ENCODE results near the gene SEMA4C.

SEMA4C gene

GRCh38 chr2:96823198-96823597 lies 46.7 kb downstream of the SEMA4C start:
- Histone ChIP-seq H3K9me3 (ENCODE audit: control insufficient read depth, low read length) (no peaks in the 10 kb centered on the region), H4K8ac (ENCODE audit: low read length) (no peak overlapping the region)
- WGBS: 96% methylated on average over 11 of the region's 11 CpGs

GRCh38 chr2:96822786-96823185 lies 47.1 kb downstream of the SEMA4C start:
- no peak overlapping the region for H2BK15ac ChIP-seq (ENCODE audit: low read depth, poor library complexity, severe bottlenecking)
- H3K79me1 ChIP-seq (replicated peaks; ENCODE audit: low read length, poor library complexity, severe bottlenecking): peaks cover 58% of the 10 kb centered on the region
- no peak for DNase-seq
- no peak overlapping the region for H3K4ac ChIP-seq (ENCODE audit: low read depth in 1 of 2, low read length in 2 of 2)
- H2BK12ac ChIP-seq (ENCODE audit: low read length in 2 of 2): no peak overlapping the region
- H2BK5ac ChIP-seq (ENCODE audit: low read depth, low read length, poor library complexity, severe bottlenecking): no peak overlapping the region
- H3K18ac ChIP-seq (ENCODE audit: low read depth in 1 of 2, low read length in 2 of 2): no peak overlapping the region
- H2AFZ ChIP-seq (ENCODE audit: low read depth, low read length): no peak overlapping the region
- H3K27ac ChIP-seq (ENCODE audit: low read length, poor library complexity, severe bottlenecking): no peak overlapping the region
- H3K9me3 ChIP-seq (ENCODE audit: control insufficient read depth, low read length): no peaks in the 10 kb centered on the region
- peaks cover 11% of the 10 kb centered on the region for H3K4me1 ChIP-seq (ENCODE audit: control insufficient read depth, insufficient read depth, low read depth, low read length)
- H4K8ac ChIP-seq (ENCODE audit: low read length): no peak overlapping the region
- no peak overlapping the region for H3K14ac ChIP-seq (ENCODE audit: low read length in 2 of 2)
- peak overlapping the region; percentile 32 for H3K9ac ChIP-seq (ENCODE audit: low read length)
- no peak overlapping the region for H2AK5ac ChIP-seq (ENCODE audit: low read length, severe bottlenecking)
- H3K23ac ChIP-seq (ENCODE audit: low read length in 2 of 2): no peak overlapping the region
- H4K91ac ChIP-seq (ENCODE audit: low read length): no peak overlapping the region
- no peak overlapping the region for H3K4me3 ChIP-seq (ENCODE audit: insufficient read depth in 1 of 2, low read depth in 1 of 2, low read length in 2 of 2)
- peaks cover 5 to 43% of the 10 kb centered on the region in 2 experiments for H3K36me3 ChIP-seq (ENCODE audit: control insufficient read depth in 1 of 2, insufficient read depth in 2 of 2, low read depth in 1 of 2, low read length in 2 of 2)
- 96% methylated on average over 4 of the region's 4 CpGs for WGBS
- no peak overlapping the region for H3K4me2 ChIP-seq (ENCODE audit: low read length, poor library complexity, severe bottlenecking)
- H2BK120ac ChIP-seq (ENCODE audit: low read depth, low read length): no peak overlapping the region
- no peaks in the 10 kb centered on the region for H3K27me3 ChIP-seq (ENCODE audit: control insufficient read depth in 1 of 2, insufficient read depth in 1 of 2, low read length in 2 of 2)

More at GRCh38 chr2:96823198-96823597, 46.7 kb downstream of the SEMA4C start:
- no peak overlapping the region for H3K14ac ChIP-seq (ENCODE audit: low read length in 2 of 2)
- no peak overlapping the region for H2BK15ac ChIP-seq (ENCODE audit: low read depth, poor library complexity, severe bottlenecking)
- H3K36me3 ChIP-seq (ENCODE audit: control insufficient read depth in 1 of 2, insufficient read depth in 2 of 2, low read depth in 1 of 2, low read length in 2 of 2): peaks cover 9 to 47% of the 10 kb centered on the region in 2 experiments
- no peak overlapping the region for H2BK5ac ChIP-seq (ENCODE audit: low read depth, low read length, poor library complexity, severe bottlenecking)
- no peak overlapping the region for H3K4me3 ChIP-seq (ENCODE audit: insufficient read depth in 1 of 2, low read depth in 1 of 2, low read length in 2 of 2)
- no peak overlapping the region for H3K27ac ChIP-seq (ENCODE audit: low read length, poor library complexity, severe bottlenecking)
- no peak overlapping the region for H2AFZ ChIP-seq (ENCODE audit: low read depth, low read length)
- no peaks in the 10 kb centered on the region for H3K27me3 ChIP-seq (ENCODE audit: control insufficient read depth in 1 of 2, insufficient read depth in 1 of 2, low read length in 2 of 2)
- H3K4me2 ChIP-seq (ENCODE audit: low read length, poor library complexity, severe bottlenecking): no peak overlapping the region
- no peak overlapping the region for H4K91ac ChIP-seq (ENCODE audit: low read length)
- H3K18ac ChIP-seq (ENCODE audit: low read depth in 1 of 2, low read length in 2 of 2): no peak overlapping the region
- no peak for DNase-seq
- no peak overlapping the region for H3K4ac ChIP-seq (ENCODE audit: low read depth in 1 of 2, low read length in 2 of 2)
- H2BK120ac ChIP-seq (ENCODE audit: low read depth, low read length): no peak overlapping the region
- H3K9ac ChIP-seq (ENCODE audit: low read length): peak overlapping the region; percentile 32
- peaks cover 11% of the 10 kb centered on the region for H3K4me1 ChIP-seq (ENCODE audit: control insufficient read depth, insufficient read depth, low read depth, low read length)
- H3K23ac ChIP-seq (ENCODE audit: low read length in 2 of 2): no peak overlapping the region
- no peak overlapping the region for H2AK5ac ChIP-seq (ENCODE audit: low read length, severe bottlenecking)
- no peak overlapping the region for H2BK12ac ChIP-seq (ENCODE audit: low read length in 2 of 2)
- peaks cover 57% of the 10 kb centered on the region for H3K79me1 ChIP-seq (replicated peaks; ENCODE audit: low read length, poor library complexity, severe bottlenecking)

- Histone ChIP-seq H3K9ac (ENCODE audit: low read length) (no peak overlapping the region), H2BK120ac (ENCODE audit: low read depth, low read length) (no peak overlapping the region), H3K27me3 (ENCODE audit: control insufficient read depth in 1 of 2, insufficient read depth in 1 of 2, low read length in 2 of 2) (no peaks in the 10 kb centered on the region), H2AK5ac (ENCODE audit: low read length, severe bottlenecking) (no peak overlapping the region), H4K8ac (ENCODE audit: low read length) (no peak overlapping the region), H3K23ac (ENCODE audit: low read length in 2 of 2) (no peak overlapping the region), H3K36me3 (ENCODE audit: control insufficient read depth in 1 of 2, insufficient read depth in 2 of 2, low read depth in 1 of 2, low read length in 2 of 2) (peaks cover 0 to 32% of the 10 kb centered on the region in 2 experiments), H3K9me3 (ENCODE audit: control insufficient read depth, low read length) (no peaks in the 10 kb centered on the region), H3K4me1 (ENCODE audit: control insufficient read depth, insufficient read depth, low read depth, low read length) (peaks cover 19% of the 10 kb centered on the region), H2BK15ac (ENCODE audit: low read depth, poor library complexity, severe bottlenecking) (no peak overlapping the region), H2AFZ (ENCODE audit: low read depth, low read length) (no peak overlapping the region), H3K4ac (ENCODE audit: low read depth in 1 of 2, low read length in 2 of 2) (no peak overlapping the region), H4K91ac (ENCODE audit: low read length) (no peak overlapping the region), H2BK5ac (ENCODE audit: low read depth, low read length, poor library complexity, severe bottlenecking) (no peak overlapping the region), H3K27ac (ENCODE audit: low read length, poor library complexity, severe bottlenecking) (no peak overlapping the region), H3K14ac (ENCODE audit: low read length in 2 of 2) (no peak overlapping the region), H3K4me3 (ENCODE audit: insufficient read depth in 1 of 2, low read depth in 1 of 2, low read length in 2 of 2) (no peak overlapping the region), H3K18ac (ENCODE audit: low read depth in 1 of 2, low read length in 2 of 2) (no peak overlapping the region), H3K4me2 (ENCODE audit: low read length, poor library complexity, severe bottlenecking) (no peak overlapping the region), H3K79me1 (replicated peaks; ENCODE audit: low read length, poor library complexity, severe bottlenecking) (peaks cover 62% of the 10 kb centered on the region), H2BK12ac (ENCODE audit: low read length in 2 of 2) (no peak overlapping the region)
- no peak for DNase-seq
- 92% methylated on average over 11 of the region's 11 CpGs for WGBS
Measured at GRCh38 chr2:96821113-96821675, 48.7 kb downstream of the SEMA4C start.

GRCh38 chr2:96819876-96820511 lies 49.9 kb downstream of the SEMA4C start:
- Histone ChIP-seq H3K36me3 (ENCODE audit: control insufficient read depth in 1 of 2, insufficient read depth in 2 of 2, low read depth in 1 of 2, low read length in 2 of 2) (peaks cover 0 to 23% of the 10 kb centered on the region in 2 experiments), H3K9ac (ENCODE audit: low read length) (no peak overlapping the region), H2AK5ac (ENCODE audit: low read length, severe bottlenecking) (no peak overlapping the region), H3K18ac (ENCODE audit: low read depth in 1 of 2, low read length in 2 of 2) (no peak overlapping the region), H3K4me2 (ENCODE audit: low read length, poor library complexity, severe bottlenecking) (no peak overlapping the region), H3K4ac (ENCODE audit: low read depth in 1 of 2, low read length in 2 of 2) (no peak overlapping the region), H2BK15ac (ENCODE audit: low read depth, poor library complexity, severe bottlenecking) (no peak overlapping the region), H4K8ac (ENCODE audit: low read length) (no peak overlapping the region), H2BK5ac (ENCODE audit: low read depth, low read length, poor library complexity, severe bottlenecking) (no peak overlapping the region), H3K23ac (ENCODE audit: low read length in 2 of 2) (no peak overlapping the region), H4K91ac (ENCODE audit: low read length) (no peak overlapping the region), H3K9me3 (ENCODE audit: control insufficient read depth, low read length) (no peaks in the 10 kb centered on the region), H2BK120ac (ENCODE audit: low read depth, low read length) (no peak overlapping the region), H3K79me1 (replicated peaks; ENCODE audit: low read length, poor library complexity, severe bottlenecking) (peaks cover 56% of the 10 kb centered on the region), H2BK12ac (ENCODE audit: low read length in 2 of 2) (no peak overlapping the region), H3K4me3 (ENCODE audit: insufficient read depth in 1 of 2, low read depth in 1 of 2, low read length in 2 of 2) (no peak overlapping the region), H3K14ac (ENCODE audit: low read length in 2 of 2) (no peak overlapping the region), H3K27me3 (ENCODE audit: control insufficient read depth in 1 of 2, insufficient read depth in 1 of 2, low read length in 2 of 2) (no peaks in the 10 kb centered on the region), H3K27ac (ENCODE audit: low read length, poor library complexity, severe bottlenecking) (no peak overlapping the region), H3K4me1 (ENCODE audit: control insufficient read depth, insufficient read depth, low read depth, low read length) (peaks cover 22% of the 10 kb centered on the region), H2AFZ (ENCODE audit: low read depth, low read length) (no peak overlapping the region)
- no peak for DNase-seq
- WGBS: 96% methylated on average over 12 of the region's 12 CpGs
